Transverse colon (tissue), 4 donors: ENCODE data around the gene TSPAN3.

Experiments
- EP300 ChIP-seq: sonication (generic); formaldehyde crosslinking; IDR thresholded peaks from one replicate; pipeline ENCODE4 v1.6.1; 2017; ENCODE audit warnings: antibody characterized with exemption, low read depth
- POLR2A ChIP-seq: fragments of 450-650 bp; IDR thresholded peaks from one replicate; pipeline ENCODE4 v1.6.1; 2016; ENCODE audit warnings: antibody characterized with exemption, mild to moderate bottlenecking, moderate library complexity
- POLR2AphosphoS5 ChIP-seq, 3 donors: sonication (generic); formaldehyde crosslinking; IDR thresholded peaks; one replicate each; pipeline ENCODE4 v1.6.1; 2016; ENCODE audit warnings: antibody characterized with exemption in 3 of 3
- TF ChIP-seq, protein P1 (sequence below), 5 experiments: fragments of 200-600 bp in 3 of 5; fragments of 450-650 bp in 2 of 5; sonication (generic) in 3 of 5; IDR thresholded peaks; 1 replicate in 2 of 5; 2 replicates in 3 of 5; pipeline ENCODE4 v1.5.1; 2016 to 2017; ENCODE audit warnings: antibody characterized with exemption in 5 of 5, inconsistent platforms in 3 of 5, mild to moderate bottlenecking in 2 of 5, moderate library complexity in 1 of 5

DNA sequence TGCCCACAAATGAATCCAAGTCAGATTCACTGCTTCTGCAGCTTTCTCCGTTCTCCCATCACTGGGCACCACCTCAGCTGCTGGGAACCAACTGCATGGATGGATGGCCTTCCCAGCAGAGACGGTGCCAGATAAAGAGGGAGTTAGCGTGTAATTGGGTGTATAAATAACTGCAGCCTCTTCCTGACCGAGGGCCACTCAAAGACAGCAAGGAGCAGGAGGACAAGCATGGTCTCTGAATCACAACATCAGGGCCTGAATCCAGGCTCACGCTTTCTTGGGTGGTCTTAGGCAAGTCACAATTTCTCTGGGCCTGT lies 31.7 kb downstream of the TSPAN3 start:
- TF ChIP-seq, protein P1, sequence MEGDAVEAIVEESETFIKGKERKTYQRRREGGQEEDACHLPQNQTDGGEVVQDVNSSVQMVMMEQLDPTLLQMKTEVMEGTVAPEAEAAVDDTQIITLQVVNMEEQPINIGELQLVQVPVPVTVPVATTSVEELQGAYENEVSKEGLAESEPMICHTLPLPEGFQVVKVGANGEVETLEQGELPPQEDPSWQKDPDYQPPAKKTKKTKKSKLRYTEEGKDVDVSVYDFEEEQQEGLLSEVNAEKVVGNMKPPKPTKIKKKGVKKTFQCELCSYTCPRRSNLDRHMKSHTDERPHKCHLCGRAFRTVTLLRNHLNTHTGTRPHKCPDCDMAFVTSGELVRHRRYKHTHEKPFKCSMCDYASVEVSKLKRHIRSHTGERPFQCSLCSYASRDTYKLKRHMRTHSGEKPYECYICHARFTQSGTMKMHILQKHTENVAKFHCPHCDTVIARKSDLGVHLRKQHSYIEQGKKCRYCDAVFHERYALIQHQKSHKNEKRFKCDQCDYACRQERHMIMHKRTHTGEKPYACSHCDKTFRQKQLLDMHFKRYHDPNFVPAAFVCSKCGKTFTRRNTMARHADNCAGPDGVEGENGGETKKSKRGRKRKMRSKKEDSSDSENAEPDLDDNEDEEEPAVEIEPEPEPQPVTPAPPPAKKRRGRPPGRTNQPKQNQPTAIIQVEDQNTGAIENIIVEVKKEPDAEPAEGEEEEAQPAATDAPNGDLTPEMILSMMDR (IDR thresholded peaks at IDR 0.05): no peak
- TF ChIP-seq POLR2A (no peak), POLR2AphosphoS5 (IDR thresholded peaks at IDR 0.05) (no peak), EP300 (no peak)
